ENCODE results near the gene TGDS. TPM values are rescaled to one million over a fixed set of nuclear protein-coding genes. Genes with fewer than 3 reads are reported as not detected.

Gene TGDS
- total and polyA plus RNA-seq, 2 experiments from 2014 or later: 9.0 to 13.3 TPM

DNA sequence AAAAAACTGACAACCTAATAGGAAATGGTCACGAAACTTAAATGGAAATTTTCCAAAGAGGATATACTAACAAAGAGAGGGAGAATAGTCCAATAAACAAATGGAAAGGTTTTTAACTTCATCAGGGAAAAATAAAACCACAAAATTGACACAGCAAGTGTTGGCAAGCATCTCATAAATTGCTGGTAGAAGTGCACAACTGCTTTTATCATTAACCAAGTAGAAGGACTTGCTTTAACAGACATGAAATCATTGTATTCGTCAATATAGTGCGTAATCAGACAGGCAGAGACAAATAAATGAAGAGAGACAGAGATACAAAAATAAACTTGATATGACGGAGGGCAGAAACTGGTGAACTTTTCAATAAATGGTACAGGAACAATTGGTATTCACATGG is 7.4 kb downstream of the TGDS start:
- TF ChIP-seq, protein P1, sequence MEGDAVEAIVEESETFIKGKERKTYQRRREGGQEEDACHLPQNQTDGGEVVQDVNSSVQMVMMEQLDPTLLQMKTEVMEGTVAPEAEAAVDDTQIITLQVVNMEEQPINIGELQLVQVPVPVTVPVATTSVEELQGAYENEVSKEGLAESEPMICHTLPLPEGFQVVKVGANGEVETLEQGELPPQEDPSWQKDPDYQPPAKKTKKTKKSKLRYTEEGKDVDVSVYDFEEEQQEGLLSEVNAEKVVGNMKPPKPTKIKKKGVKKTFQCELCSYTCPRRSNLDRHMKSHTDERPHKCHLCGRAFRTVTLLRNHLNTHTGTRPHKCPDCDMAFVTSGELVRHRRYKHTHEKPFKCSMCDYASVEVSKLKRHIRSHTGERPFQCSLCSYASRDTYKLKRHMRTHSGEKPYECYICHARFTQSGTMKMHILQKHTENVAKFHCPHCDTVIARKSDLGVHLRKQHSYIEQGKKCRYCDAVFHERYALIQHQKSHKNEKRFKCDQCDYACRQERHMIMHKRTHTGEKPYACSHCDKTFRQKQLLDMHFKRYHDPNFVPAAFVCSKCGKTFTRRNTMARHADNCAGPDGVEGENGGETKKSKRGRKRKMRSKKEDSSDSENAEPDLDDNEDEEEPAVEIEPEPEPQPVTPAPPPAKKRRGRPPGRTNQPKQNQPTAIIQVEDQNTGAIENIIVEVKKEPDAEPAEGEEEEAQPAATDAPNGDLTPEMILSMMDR (IDR thresholded peaks at IDR 0.05; ENCODE audit: low read depth, low read length): no peak
- Histone ChIP-seq H3K27ac (no peak overlapping the region), H3K4me1 (ENCODE audit: low read depth) (no peaks in the 10 kb centered on the region), H3K4me3 (no peak overlapping the region), H3K27me3 (no peaks in the 10 kb centered on the region), H3K9me3 (ENCODE audit: low read depth) (no peaks in the 10 kb centered on the region), H3K36me3 (peaks cover 11% of the 10 kb centered on the region)
- DNase-seq (ENCODE audit: low read depth in 1 of 2, low spot score in 1 of 2): no peak

DNA sequence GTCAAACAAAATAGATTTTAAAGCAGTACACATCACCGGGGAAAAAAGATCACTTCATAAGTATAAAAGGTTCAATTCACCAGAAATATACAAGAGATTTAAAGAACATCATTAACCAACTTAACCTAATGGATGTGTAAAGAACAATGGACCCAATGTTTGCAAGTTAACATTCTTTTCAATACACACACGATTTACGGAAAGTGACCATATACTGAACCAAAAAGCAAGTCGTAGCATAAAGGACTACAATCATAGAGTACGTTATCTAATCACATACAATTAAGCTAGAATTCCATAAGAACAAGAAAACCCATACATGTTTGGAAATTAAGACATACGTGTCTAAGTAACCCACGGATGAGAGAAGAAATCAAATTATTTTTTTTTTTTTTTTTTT is 9.6 kb downstream of the TGDS start:
- no peak overlapping the region for H3K4me3 ChIP-seq
- no peaks in the 10 kb centered on the region for H3K4me1 ChIP-seq (ENCODE audit: low read depth)
- TF ChIP-seq, protein P1 (IDR thresholded peaks at IDR 0.05; ENCODE audit: low read depth, low read length): no peak
- no peaks in the 10 kb centered on the region for H3K9me3 ChIP-seq (ENCODE audit: low read depth)
- H3K27me3 ChIP-seq: no peaks in the 10 kb centered on the region
- no peak overlapping the region for H3K27ac ChIP-seq
- DNase-seq (ENCODE audit: low read depth in 1 of 2, low spot score in 1 of 2): no peak
- H3K36me3 ChIP-seq: peaks cover 24% of the 10 kb centered on the region

DNA sequence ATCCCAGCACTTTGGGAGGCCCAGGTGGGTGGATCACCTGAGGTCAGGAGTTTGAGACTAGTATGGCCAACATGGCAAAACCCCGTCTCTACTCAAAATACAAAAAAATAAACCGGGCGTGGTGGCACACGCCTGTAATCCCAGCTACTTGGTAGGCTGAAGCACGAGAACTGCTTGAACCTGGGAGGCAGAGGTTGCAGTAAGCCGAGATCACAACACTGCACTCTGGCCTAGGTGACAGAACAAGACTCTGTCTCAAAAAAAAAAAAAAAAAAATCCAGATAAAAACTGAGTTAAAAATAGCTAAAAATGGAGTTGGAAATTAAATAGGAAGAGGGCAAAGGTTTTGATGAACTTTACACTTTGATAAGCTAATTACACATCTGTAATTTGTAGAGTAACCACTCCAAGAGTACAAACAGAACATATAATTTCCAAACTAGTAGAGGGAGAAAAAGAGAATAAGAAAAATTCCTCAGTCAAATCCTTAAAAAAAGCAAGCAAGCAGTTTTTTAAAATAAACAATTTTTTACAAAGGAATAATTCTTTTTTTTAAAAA is 10.3 kb downstream of the TGDS start:
- Histone ChIP-seq H3K4me1 (ENCODE audit: low read depth) (no peaks in the 10 kb centered on the region), H3K9me3 (ENCODE audit: low read depth) (no peaks in the 10 kb centered on the region), H3K27me3 (no peaks in the 10 kb centered on the region), H3K27ac (no peak overlapping the region), H3K36me3 (peaks cover 24% of the 10 kb centered on the region), H3K4me3 (no peak overlapping the region)
- TF ChIP-seq, protein P1 (IDR thresholded peaks at IDR 0.05; ENCODE audit: low read depth, low read length): no peak
- DNase-seq (ENCODE audit: low read depth in 1 of 2, low spot score in 1 of 2): no peak

DNA sequence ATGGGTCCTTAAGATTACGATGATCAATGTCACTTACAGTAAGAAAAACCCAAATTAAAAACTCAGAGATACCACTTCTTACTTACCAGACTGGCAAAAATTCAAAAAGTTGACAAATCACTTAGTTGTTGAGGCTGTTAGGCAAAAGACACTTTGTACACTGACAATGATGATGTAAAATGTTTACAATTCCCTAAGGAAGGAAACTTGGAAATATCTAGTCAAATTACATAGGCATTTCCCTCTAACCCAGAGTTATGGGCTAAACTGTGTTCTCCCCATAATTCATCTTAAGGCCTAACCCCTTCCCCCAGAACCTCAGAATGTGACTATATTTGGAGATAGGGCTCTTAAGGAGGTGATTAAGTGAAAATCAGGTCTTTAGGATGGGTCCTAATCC is 12.0 kb downstream of the TGDS start:
- Histone ChIP-seq H3K4me3 (no peak overlapping the region), H3K36me3 (peaks cover 39% of the 10 kb centered on the region), H3K9me3 (ENCODE audit: low read depth) (no peaks in the 10 kb centered on the region), H3K27ac (no peak overlapping the region), H3K27me3 (no peaks in the 10 kb centered on the region), H3K4me1 (ENCODE audit: low read depth) (no peaks in the 10 kb centered on the region)
- DNase-seq (ENCODE audit: low read depth in 1 of 2, low spot score in 1 of 2): peak in 1 of 2 donors; percentile 8
- TF ChIP-seq, protein P1 (IDR thresholded peaks at IDR 0.05; ENCODE audit: low read depth, low read length): no peak

DNA sequence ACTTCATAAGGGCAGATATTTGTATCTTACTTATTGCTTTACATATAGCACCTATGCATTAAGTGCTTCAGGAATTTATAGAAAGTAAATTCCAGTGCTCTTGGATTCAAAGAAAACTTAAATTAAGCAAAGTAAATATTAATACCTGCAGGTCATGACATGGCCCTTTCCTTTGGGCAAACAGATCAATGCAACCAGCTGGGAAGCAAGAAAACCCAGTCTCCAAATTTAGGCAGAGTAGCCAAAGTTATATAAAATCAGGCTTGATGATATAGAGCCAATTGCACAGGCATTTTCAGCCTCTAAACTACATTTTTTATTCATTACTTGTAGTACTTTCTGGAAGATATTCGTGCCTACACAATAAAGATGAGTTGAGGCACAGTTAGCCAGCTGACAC is 16.9 kb downstream of the TGDS start:
- no peak overlapping the region for H3K4me3 ChIP-seq
- H3K27ac ChIP-seq: no peak overlapping the region
- no peaks in the 10 kb centered on the region for H3K4me1 ChIP-seq (ENCODE audit: low read depth)
- no peaks in the 10 kb centered on the region for H3K27me3 ChIP-seq
- no peak for DNase-seq (ENCODE audit: low read depth in 1 of 2, low spot score in 1 of 2)
- no peaks in the 10 kb centered on the region for H3K9me3 ChIP-seq (ENCODE audit: low read depth)
- TF ChIP-seq, protein P1 (IDR thresholded peaks at IDR 0.05; ENCODE audit: low read depth, low read length): no peak
- H3K36me3 ChIP-seq: peaks cover 74% of the 10 kb centered on the region
